Activated CD4-positive, alpha-beta T cell treated with anti-CD3 and anti-CD28 coated beads, Interleukin-2, amount 50 U/mL, for 4 hours (primary cell): ENCODE results near the gene SPNS1.
"Not testable (repeated sequence)": the region's sequence is repeated elsewhere in the genome, so short reads cannot be mapped to it uniquely, and the experiment has no call there.

ENCODE experiments used
- DNase-seq, 2 experiments: peaks; one replicate each; pipeline ENCODE4 v3.0.0-alpha.2; 2020

The SPNS1 gene

DNA sequence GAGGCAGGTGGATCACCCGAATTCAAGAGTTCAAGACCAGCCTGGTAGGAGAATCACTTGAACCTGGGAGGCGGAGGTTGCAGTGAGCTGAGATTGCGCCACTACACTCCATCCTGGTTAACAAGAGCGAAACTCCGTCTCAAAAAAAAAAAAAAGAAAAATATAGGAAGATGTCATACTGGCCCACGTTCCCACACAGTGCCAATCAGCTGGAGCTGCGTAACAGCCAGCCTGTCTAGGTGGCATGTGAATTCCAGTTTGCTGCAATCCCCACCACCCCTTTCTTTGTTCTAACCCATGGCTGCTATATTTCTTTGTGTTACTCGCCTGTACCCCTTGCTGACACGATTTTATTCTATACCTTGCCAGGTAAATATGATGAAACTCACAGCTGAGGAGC is 16.4 kb upstream of the SPNS1 start:
- DNase-seq, result no peak

DNA sequence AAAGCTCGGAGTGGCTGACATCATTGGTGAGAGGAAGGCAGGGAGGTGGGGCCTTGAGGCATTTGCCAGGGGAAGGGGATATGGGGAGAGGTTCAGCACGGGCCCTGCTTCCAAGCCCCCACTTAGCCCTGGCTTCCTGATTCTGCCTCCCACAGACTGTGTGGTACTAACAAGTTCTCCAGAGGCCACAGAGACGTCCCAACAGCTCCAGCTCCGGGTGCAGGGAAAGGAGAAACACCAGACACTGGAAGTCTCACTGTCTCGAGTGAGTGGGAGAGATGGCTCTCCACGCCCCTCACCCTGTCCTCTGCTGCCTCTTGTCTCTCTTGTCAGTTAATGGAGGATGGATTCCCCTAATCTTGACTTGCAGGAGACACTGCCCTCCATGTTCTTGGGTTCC is 15.7 kb upstream of the SPNS1 start:
- DNase-seq, result no peak

DNA sequence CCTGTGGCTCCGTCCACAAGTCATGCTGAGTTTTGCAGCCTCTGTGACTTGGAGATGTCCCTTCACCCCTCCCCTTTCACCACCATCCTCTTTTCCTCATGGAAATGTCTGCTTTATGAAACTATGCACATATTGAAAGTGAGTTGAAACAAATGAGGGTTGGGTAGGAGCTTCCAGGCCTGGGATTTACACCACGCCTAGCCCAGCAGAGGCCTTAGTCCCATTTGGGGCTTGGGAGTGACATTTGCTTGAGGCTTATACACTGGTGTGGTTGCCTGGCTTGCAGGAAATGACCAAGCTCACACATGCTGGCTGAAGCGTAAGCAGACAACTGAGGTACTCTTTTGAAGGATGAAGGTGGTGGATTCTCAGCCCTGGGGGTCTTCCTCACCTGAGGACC is 10.5 kb upstream of the SPNS1 start:
- DNase-seq, result no peak

DNA sequence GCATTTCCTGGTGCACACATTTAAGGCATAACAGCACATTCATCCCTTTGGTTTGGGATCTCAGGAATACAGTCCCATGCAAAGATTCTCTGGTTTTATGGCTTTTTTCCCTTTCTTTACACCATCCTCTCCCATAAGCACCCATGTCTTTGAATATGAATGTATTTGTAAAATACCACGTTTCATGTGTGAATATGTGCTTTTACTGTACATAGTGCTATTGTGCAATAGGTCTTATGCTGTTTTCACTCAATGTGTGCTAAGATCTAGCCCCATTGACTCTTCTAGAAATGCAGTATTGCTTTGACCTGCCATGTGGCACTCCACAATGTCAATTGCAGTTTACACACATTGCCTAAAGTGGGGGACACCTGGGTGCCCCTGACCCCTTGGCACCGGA is 10.1 kb upstream of the SPNS1 start:
- no peak for DNase-seq

DNA sequence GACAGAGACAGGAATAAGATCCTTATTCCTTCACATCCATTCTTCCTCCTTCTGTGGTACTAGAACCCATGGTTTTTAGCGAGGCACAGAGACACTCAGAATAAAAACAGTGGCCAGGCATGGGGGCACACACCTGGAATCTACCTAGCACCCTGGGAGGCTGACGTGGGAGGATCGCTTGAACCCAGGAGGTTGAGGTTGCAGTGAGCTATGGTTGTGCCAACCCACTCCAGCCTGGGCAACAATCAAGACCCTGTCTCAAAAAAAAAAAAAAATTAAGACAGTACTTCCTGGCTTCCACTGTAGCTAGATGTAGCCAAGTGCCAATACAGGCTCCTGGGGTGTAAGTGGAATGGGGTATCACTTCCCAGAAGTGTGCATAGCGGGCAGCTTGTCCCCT is 7.4 kb upstream of the SPNS1 start:
- no peak for DNase-seq

GRCh38 chr16:28969696-28970095 is 4.9 kb upstream of the SPNS1 start:
- not testable (repeated sequence) for DNase-seq

DNA sequence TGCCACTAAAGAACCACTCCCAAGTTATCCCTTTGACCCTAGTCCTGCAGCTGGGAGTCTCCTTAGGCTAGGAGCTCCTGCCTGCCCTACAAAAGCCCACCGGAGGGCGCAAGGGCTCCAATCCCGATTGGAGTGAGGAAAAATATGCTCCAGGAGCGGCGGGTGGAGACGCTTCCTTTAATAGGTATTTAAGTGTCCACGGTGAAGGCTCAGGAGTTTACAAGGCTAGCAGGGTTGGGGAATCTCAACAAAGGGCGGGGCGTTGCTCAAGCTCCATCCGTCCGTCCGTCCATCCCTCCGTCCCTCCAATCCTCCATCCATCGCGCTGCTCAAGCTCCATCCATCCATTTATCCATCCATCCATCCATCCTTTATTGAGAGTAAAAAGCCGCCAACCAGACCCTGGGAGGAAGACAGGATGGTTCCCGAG is 556 bp upstream of the SPNS1 start:
- no peak for DNase-seq

DNA sequence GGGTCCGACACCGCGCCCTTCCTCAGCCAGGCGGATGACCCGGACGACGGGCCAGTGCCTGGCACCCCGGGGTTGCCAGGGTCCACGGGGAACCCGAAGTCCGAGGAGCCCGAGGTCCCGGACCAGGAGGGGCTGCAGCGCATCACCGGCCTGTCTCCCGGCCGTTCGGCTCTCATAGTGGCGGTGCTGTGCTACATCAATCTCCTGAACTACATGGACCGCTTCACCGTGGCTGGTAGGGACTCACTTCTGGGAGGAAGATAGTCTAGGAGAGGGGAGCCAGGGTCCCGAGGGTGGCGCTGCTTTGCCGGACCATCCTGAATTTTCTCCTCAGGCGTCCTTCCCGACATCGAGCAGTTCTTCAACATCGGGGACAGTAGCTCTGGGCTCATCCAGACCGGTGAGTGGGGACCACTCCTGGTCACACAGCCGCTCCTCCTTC is 601 bp downstream of the SPNS1 start:
- no peak for DNase-seq

- no peak for DNase-seq
These were observed 3.4 kb downstream of the SPNS1 start for GRCh38 chr16:28977703-28978662.

- DNase-seq, result not testable (repeated sequence)
These were observed 5.8 kb downstream of the SPNS1 start for GRCh38 chr16:28980330-28980729.

- no peak for DNase-seq
These were observed 6.4 kb downstream of the SPNS1 start for GRCh38 chr16:28980929-28981328.

DNA sequence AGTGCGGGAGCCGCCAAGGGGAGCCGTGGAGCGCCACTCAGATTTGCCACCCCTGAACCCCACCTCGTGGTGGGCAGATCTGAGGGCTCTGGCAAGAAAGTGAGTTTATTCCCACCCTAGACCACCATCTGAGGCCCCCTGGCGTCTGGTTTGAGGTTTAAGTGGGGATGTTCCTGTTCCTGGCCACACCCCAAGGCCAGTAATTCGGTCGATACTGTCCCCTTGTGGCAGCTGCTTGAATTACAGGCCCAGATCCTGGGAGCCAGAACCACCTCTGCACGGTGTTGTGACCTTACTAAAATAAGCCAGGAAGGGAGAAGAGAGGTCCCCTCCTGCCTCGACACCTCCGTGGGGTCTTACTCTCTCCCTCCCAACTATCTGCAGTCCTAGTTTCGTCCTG is 6.9 kb downstream of the SPNS1 start:
- DNase-seq, result peak in 1 of 2 experiments; percentile 29

- DNase-seq, result no peak
These were observed 7.8 kb downstream of the SPNS1 start for GRCh38 chr16:28982418-28982817.

DNA sequence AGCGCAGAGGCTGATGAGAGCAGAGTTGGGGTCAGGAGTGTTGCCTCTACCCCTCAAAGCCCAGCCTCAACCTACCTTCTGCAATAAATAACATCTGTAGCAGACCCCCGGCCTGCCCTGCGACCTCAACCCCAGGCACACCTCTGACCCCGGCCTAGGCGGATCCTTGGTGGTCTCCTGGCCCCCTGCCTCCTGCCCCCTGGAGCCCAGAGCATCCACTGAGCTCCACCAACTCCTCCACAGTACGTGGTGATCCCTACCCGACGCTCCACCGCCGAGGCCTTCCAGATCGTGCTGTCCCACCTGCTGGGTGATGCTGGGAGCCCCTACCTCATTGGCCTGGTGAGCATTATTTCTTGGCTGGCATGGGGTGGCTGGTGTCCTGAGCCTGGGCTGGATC is 8.4 kb downstream of the SPNS1 start:
- no peak for DNase-seq

DNA sequence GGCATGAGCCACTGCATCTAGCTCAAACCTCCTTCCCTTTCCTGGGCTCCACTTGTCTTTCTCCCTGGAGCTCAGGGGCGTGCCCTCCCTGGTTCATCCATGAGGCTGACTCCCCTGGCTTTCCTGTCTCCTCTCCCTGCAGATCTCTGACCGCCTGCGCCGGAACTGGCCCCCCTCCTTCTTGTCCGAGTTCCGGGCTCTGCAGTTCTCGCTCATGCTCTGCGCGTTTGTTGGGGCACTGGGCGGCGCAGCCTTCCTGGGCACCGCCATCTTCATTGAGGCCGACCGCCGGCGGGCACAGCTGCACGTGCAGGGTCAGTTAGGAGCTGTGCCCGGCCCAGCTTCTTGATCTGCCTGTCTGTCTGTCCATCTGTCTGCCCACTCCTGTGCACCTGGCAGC is 9.1 kb downstream of the SPNS1 start:
- DNase-seq, result no peak

GRCh38 chr16:28984091-28984490 is 9.5 kb downstream of the SPNS1 start:
- no peak for DNase-seq

GRCh38 chr16:28984619-28985135 is 10.1 kb downstream of the SPNS1 start, which contains the start of gene LAT:
Gene LAT (plus strand): TSS chr16:28985052. CDS start chr16:28985418, 366 bp downstream.
- peak; percentile 69 to 75 for DNase-seq

DNA sequence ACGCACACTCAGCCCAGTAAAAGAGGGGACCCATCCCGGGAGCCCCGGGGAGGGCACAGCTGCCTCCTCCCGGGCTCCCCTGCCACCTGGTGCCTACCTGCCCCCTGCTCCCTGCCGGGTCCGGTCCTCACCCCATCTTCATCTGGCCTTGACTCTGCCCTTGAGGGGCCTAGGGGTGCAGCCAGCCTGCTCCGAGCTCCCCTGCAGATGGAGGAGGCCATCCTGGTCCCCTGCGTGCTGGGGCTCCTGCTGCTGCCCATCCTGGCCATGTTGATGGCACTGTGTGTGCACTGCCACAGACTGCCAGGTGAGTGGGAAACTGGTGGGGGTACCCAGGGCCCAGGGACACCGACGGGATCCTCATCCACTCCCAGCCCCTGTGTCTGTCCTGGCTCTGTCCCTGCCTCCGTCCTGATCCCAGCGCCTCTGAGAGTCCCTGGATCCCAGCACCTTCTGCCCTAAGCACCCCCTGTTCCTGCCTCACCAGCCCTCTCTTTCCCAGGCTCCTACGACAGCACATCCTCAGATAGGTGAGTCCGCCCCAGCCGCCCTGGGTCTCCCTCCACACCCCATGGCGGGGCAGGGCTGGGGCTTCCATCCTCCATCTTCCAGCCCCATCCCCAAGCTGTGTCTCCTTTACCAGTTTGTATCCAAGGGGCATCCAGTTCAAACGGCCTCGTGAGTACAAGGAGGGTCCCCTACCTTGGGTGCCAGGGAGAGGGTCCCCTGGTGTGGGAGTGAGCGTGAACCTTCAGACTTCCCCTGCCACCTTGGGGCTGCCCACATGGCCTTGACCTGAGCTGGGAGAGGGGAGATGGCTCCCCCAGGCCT is 10.8 kb downstream of the SPNS1 start:
- DNase-seq, result no peak

DNA sequence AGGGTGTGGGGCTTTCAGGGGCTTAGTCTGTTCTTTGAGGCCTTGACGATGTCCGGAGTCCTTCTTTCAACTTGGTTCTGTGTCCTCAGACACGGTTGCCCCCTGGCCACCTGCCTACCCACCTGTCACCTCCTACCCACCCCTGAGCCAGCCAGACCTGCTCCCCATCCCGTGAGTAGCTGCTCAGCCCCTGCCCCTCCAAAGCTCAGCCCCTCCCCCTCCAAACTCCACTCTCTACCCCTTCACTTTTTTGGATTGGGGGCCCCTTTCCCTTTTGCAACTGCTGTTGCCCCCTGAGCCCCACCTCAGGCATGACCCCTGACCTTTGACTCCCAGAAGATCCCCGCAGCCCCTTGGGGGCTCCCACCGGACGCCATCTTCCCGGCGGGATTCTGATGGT is 11.5 kb downstream of the SPNS1 start:
- DNase-seq, result no peak

- DNase-seq, result no peak
These were observed 11.9 kb downstream of the SPNS1 start for GRCh38 chr16:28986492-28986891.

- DNase-seq, result no peak
These were observed 12.7 kb downstream of the SPNS1 start for GRCh38 chr16:28987170-28987853.

GRCh38 chr16:28989363-28989762 is 14.8 kb downstream of the SPNS1 start:
- no peak for DNase-seq
